Activated naive CD8-positive, alpha-beta T cell treated with anti-CD3 and anti-CD28 coated beads for 36 hours (primary cell): Measurements from ENCODE around the gene KCTD13. TPM values are rescaled to one million over a fixed set of nuclear protein-coding genes. Genes with fewer than 3 reads are reported as not detected.

Experiments used
- DNase-seq: peaks from one replicate; pipeline ENCODE4 v3.0.0; 2021
- H3K27ac Mint-ChIP-seq: one replicate; pipeline ENCODE4 v1.8.0; 2022; ENCODE audit warnings: mild to moderate bottlenecking, moderate library complexity, mixed read lengths
- H3K27me3 Mint-ChIP-seq: one replicate; pipeline ENCODE4 v1.8.0; 2022; ENCODE audit warnings: mild to moderate bottlenecking, mixed read lengths
- H3K36me3 Mint-ChIP-seq: one replicate; pipeline ENCODE4 v1.8.0; 2021; ENCODE audit warnings: mild to moderate bottlenecking, mixed read lengths
- H3K4me1 Mint-ChIP-seq: one replicate; pipeline ENCODE4 v1.8.0; 2021; ENCODE audit warnings: mixed read lengths
- H3K4me3 Mint-ChIP-seq: one replicate; pipeline ENCODE4 v1.8.0; 2022; ENCODE audit warnings: mild to moderate bottlenecking, moderate library complexity, mixed read lengths
- H3K9me3 Mint-ChIP-seq: one replicate; pipeline ENCODE4 v1.8.0; 2022; ENCODE audit warnings: mixed read lengths
- total RNA-seq, 2 experiments: library from RNA; stranded (reverse); gene quantifications; one replicate each; pipeline ENCODE4 v1.2.3, GENCODE V29; 2021

KCTD13 gene
- total RNA-seq, 2 experiments from 2014 or later = 27.2 to 30.3 TPM

GRCh38 chr16:29863669-29863984 is 62.4 kb downstream of the KCTD13 start:
- DNase-seq = no peak
- Mint-ChIP-seq H3K27me3 (no peaks in the 10 kb centered on the region), H3K27ac (peak overlapping the region; percentile 97), H3K4me3 (peak overlapping the region; percentile 98), H3K9me3 (no peaks in the 10 kb centered on the region), H3K36me3 (peaks cover 16% of the 10 kb centered on the region), H3K4me1 (peaks cover 13% of the 10 kb centered on the region)

- Mint-ChIP-seq H3K27ac (peak within 1 kb of the TSS; percentile 97), H3K4me3 (peak within 1 kb of the TSS; percentile 98), H3K9me3 (no peaks in the 10 kb centered on the region), H3K36me3 (peaks cover 16% of the 10 kb centered on the region), H3K27me3 (no peaks in the 10 kb centered on the region), H3K4me1 (peaks cover 15% of the 10 kb centered on the region)
- DNase-seq = peak; percentile 91
Observed at GRCh38 chr16:29862884-29863668, 63.0 kb downstream of the KCTD13 start, which contains the start of gene CDIPT. Gene CDIPT, minus strand, starts transcription at chr16:29863226. Its CDS starts 369 bp downstream, at chr16:29862857.

DNA sequence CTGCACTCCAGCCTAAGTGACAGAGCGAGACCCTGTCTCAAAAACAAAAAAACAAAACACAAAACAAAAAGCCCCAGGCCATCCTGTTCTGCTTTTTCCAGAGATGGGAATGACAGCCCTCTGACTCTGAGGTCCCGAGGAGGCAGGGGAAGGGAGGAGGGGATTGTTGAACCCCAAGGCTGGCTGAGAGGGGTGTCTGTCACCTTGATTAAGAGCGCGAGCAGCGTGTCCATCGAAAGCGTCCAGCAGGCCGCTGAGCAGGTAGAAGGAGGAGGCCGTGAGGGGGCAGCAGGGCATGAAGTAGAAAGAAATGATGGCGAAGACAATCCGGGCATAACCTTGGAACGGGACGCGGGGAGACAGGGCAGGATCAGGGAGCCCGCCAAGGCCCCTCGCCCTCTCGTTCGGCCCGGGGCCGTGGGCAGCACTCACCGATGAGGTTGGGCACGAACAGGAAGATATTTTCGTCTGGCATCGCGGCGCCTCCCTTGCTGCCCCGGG is 63.6 kb downstream of the KCTD13 start:
- Mint-ChIP-seq H3K27me3 (no peaks in the 10 kb centered on the region), H3K27ac (peak overlapping the region; percentile 91), H3K36me3 (peaks cover 16% of the 10 kb centered on the region), H3K9me3 (no peaks in the 10 kb centered on the region), H3K4me3 (peak overlapping the region; percentile 98), H3K4me1 (peaks cover 15% of the 10 kb centered on the region)
- peak; percentile 8 for DNase-seq

DNA sequence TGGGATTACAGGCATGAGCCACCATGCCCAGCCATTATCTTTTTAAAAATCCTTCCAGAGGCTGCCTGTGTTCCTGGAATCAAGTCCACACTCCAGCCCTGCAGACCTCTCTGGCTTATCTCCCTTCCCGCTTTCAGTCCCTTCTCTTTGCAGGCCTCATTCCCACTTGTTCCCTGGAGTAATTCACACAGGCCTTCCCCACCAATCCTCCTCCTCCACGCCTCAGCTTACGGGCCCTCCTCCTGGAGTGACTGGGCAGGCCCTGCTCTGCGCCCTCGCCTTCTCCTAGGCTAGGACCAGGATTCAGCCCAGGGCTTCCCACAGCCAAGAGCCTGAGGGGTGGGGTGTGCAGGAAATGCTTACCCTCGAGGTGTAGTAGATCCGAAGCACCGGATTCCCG is 65.8 kb downstream of the KCTD13 start:
- DNase-seq = no peak
- Mint-ChIP-seq H3K27ac (peak overlapping the region; percentile 22), H3K9me3 (no peaks in the 10 kb centered on the region), H3K4me3 (no peak overlapping the region), H3K36me3 (peaks cover 16% of the 10 kb centered on the region), H3K27me3 (no peaks in the 10 kb centered on the region), H3K4me1 (peaks cover 17% of the 10 kb centered on the region)

DNA sequence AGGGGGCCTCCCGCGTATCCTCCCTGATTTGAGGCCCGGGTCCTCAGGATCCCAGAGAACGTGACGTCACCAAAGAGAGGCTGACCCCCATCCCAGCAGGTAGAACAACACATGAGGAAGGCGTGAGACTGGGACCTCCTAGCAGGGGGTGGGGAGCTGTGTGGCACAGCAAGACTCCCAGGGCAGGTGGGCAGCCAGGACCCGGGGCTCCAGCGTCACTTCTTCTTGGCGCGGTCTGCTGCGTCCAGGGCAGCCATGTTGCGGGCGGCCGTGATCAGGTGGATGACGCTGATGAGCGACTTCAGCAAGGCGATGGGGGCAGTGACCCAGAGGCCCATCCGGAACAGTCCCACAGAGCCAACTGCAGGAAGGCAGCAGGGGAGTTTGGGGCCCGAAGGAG is 67.1 kb downstream of the KCTD13 start:
- H3K4me3 Mint-ChIP-seq = no peak overlapping the region
- peaks cover 16% of the 10 kb centered on the region for H3K36me3 Mint-ChIP-seq
- H3K4me1 Mint-ChIP-seq = peaks cover 17% of the 10 kb centered on the region
- H3K9me3 Mint-ChIP-seq = no peaks in the 10 kb centered on the region
- DNase-seq = no peak
- H3K27me3 Mint-ChIP-seq = no peaks in the 10 kb centered on the region
- no peak overlapping the region for H3K27ac Mint-ChIP-seq

DNA sequence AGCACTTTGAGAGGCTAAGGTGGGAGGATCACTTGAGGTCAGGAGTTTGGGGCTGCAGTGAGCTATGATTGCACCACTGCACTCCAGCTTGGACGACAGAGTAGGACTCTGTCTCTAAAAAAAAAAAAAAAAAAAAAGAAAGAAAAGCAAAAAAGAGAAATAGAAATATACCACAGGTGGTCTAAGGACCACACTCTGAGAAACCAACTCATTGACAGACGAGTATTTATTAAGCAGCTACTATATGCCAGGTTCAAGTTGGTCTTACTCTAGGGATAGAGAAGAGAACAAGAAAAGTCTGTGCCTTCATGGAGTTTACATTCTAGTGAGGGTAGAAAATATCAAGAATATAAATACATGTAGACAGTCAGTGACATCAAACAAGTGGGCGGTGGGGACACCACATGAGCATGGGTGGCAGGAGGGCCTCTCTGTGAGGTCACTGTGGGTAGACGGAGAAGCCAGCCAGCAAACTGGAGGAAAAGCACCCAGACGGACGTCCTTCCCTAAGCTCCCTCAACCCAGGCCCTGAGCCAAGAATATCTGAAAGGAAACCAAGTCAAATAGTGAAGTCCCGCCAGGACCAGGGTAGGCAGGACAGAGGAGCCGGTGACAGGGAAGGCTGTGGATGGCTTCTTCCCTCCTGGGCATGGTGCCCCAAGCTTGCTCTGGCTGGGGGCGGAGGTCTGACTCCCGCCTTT is 67.7 kb downstream of the KCTD13 start:
- no peaks in the 10 kb centered on the region for H3K27me3 Mint-ChIP-seq
- no peak for DNase-seq
- H3K4me3 Mint-ChIP-seq = no peak overlapping the region
- peaks cover 16% of the 10 kb centered on the region for H3K36me3 Mint-ChIP-seq
- H3K27ac Mint-ChIP-seq = no peak overlapping the region
- H3K4me1 Mint-ChIP-seq = peaks cover 16% of the 10 kb centered on the region
- H3K9me3 Mint-ChIP-seq = no peaks in the 10 kb centered on the region

GRCh38 chr16:29857133-29857760 is 68.8 kb downstream of the KCTD13 start:
- H3K4me1 Mint-ChIP-seq = peaks cover 16% of the 10 kb centered on the region
- peaks cover 16% of the 10 kb centered on the region for H3K36me3 Mint-ChIP-seq
- H3K9me3 Mint-ChIP-seq = no peaks in the 10 kb centered on the region
- no peak overlapping the region for H3K27ac Mint-ChIP-seq
- H3K27me3 Mint-ChIP-seq = no peaks in the 10 kb centered on the region
- DNase-seq = no peak
- no peak overlapping the region for H3K4me3 Mint-ChIP-seq

Other genes with a start within 250 kb of the KCTD13 start
- gene QPRT, start 247.0 kb downstream of the KCTD13 start, total RNA-seq = 1 to 10 TPM; 5.4 to 5.5 TPM
- gene C16orf54, start 180.2 kb downstream of the KCTD13 start, total RNA-seq = 10 to 100 TPM; 17.3 to 19.1 TPM
- gene ZG16, start 148.0 kb downstream of the KCTD13 start, total RNA-seq = not detected
- gene KIF22, start 135.5 kb downstream of the KCTD13 start, total RNA-seq = 100 to 1,000 TPM; 145 to 150 TPM
- 100 to 1,000 TPM; 427 to 438 TPM for gene MAZ, start 119.7 kb downstream of the KCTD13 start, total RNA-seq
- gene PRRT2, start 114.0 kb downstream of the KCTD13 start, total RNA-seq = 1 to 10 TPM in 1 of 2 experiments, under 1 TPM in 1; 0.52 to 1.3 TPM
- 10 to 100 TPM; 33.7 to 34.8 TPM for gene PAGR1, start 110.1 kb downstream of the KCTD13 start, total RNA-seq
- gene MVP, start 105.8 kb downstream of the KCTD13 start, total RNA-seq = 10 to 100 TPM; 30.7 to 30.8 TPM
- 10 to 100 TPM; 46.8 to 50.6 TPM for gene CDIPT, start 63.0 kb downstream of the KCTD13 start, total RNA-seq
- under 1 TPM in 1 of 2 experiments, not detected in 1; 0.32 TPM for gene SEZ6L2, start 26.7 kb downstream of the KCTD13 start, total RNA-seq
- gene ASPHD1, start 25.7 kb downstream of the KCTD13 start, total RNA-seq = 1 to 10 TPM; 1.3 to 2.0 TPM
- gene TMEM219, start 35.9 kb upstream of the KCTD13 start, total RNA-seq = 10 to 100 TPM; 29.3 TPM
- 10 to 100 TPM; 24.9 to 26.4 TPM for gene TAOK2, start 47.6 kb upstream of the KCTD13 start, total RNA-seq
- 10 to 100 TPM; 39.5 to 41.4 TPM for gene HIRIP3, start 69.4 kb upstream of the KCTD13 start, total RNA-seq
- 10 to 100 TPM; 83.8 to 91.1 TPM for gene INO80E, start 70.0 kb upstream of the KCTD13 start, total RNA-seq
- 1 to 10 TPM in 1 of 2 experiments, under 1 TPM in 1; 0.89 to 1.4 TPM for gene DOC2A, start 84.8 kb upstream of the KCTD13 start, total RNA-seq
- gene C16orf92, start 97.0 kb upstream of the KCTD13 start, total RNA-seq = not detected
- gene TLCD3B, start 105.0 kb upstream of the KCTD13 start, total RNA-seq = 1 to 10 TPM; 1.2 to 2.0 TPM
- gene ALDOA, start 139.5 kb upstream of the KCTD13 start, total RNA-seq = 1,000 to 10,000 TPM; 2,800 to 2,893 TPM
- gene PPP4C, start 149.8 kb upstream of the KCTD13 start, total RNA-seq = 100 to 1,000 TPM; 125 to 127 TPM
- 1 to 10 TPM in 1 of 2 experiments, under 1 TPM in 1; 0.74 to 1.1 TPM for gene TBX6, start 165.7 kb upstream of the KCTD13 start, total RNA-seq
- gene YPEL3, start 170.0 kb upstream of the KCTD13 start, total RNA-seq = 10 to 100 TPM; 11.8 to 12.1 TPM
- 1 to 10 TPM; 1.7 to 4.3 TPM for gene GDPD3, start 187.3 kb upstream of the KCTD13 start, total RNA-seq
- gene MAPK3, start 197.0 kb upstream of the KCTD13 start, total RNA-seq = 10 to 100 TPM; 38.9 to 41.6 TPM